HepG2 (cell line): ENCODE measurements around the gene METTL26. TPM values are rescaled to one million over a fixed set of nuclear protein-coding genes. Genes with fewer than 3 reads are reported as not detected.

Experiments
- GPN1 ChIP-seq: sonication (generic); formaldehyde crosslinking; IDR thresholded peaks from 2 replicates; pipeline ENCODE4 v1.5.1; 2020; ENCODE audit warnings: missing genetic modification reagents, borderline replicate concordance
- ZKSCAN1 ChIP-seq: fragments of 150-350 bp; IDR thresholded peaks from 2 replicates; pipeline ENCODE4 v1.6.1; 2014; ENCODE audit warnings: low read length
- ZNF282 ChIP-seq: fragments of 450-650 bp; IDR thresholded peaks from 2 replicates; pipeline ENCODE4 v1.6.1; 2018; ENCODE audit not compliant: partially characterized antibody
- polyA plus RNA-seq, 8 experiments: library from polyadenylated mRNA; depleted of rRNA in 3 of 8; stranded (reverse) in 7 of 8; unstranded in 1 of 8; fragments of >200 nt; fragmentation: Illumina TruSeq in 4 of 8; extraction: Trizol in 4 of 8; gene quantifications; 2 replicates each; pipeline versions ENCODE4 v1.2.1 to v1.2.3, GENCODE V29; 2011 to 2016; ENCODE audit warnings: low read depth in 4 of 8, missing spikeins in 1 of 8, mixed read lengths in 1 of 8; ENCODE audit not compliant: insufficient read depth in 1 of 8
- total RNA-seq, 5 experiments: library from RNA; depleted of rRNA; stranded (reverse); fragments of >200 nt; fragmentation: Illumina TruSeq; extraction: Trizol; gene quantifications; 2 replicates each; pipeline ENCODE4 v1.2.3, GENCODE V29; 2016; ENCODE audit warnings: low read depth in 1 of 5
- TF ChIP-seq, protein P1 (sequence below): sonication (generic); formaldehyde crosslinking; IDR thresholded peaks from 2 replicates; pipeline ENCODE4 v1.4.0; 2020; ENCODE audit warnings: missing genetic modification reagents, borderline replicate concordance
- TF ChIP-seq, protein P2 (sequence below): sonication (generic); formaldehyde crosslinking; IDR thresholded peaks from 2 replicates; pipeline ENCODE4 v1.5.0; 2020; ENCODE audit warnings: missing genetic modification reagents
- TF ChIP-seq, protein P3 (sequence below): conservative IDR thresholded peaks from 2 replicates; pipeline ENCODE4 v1.6.1; 2018; ENCODE audit warnings: missing genetic modification reagents
- TF ChIP-seq, protein P4 (sequence below): sonication (generic); formaldehyde crosslinking; IDR thresholded peaks from 2 replicates; pipeline ENCODE4; 2020; ENCODE audit warnings: missing genetic modification reagents, mild to moderate bottlenecking, borderline replicate concordance
- TF ChIP-seq, protein P5 (sequence below): sonication (generic); formaldehyde crosslinking; IDR thresholded peaks from 2 replicates; pipeline ENCODE4 v1.4.0; 2020; ENCODE audit warnings: missing genetic modification reagents, borderline replicate concordance
- TF ChIP-seq, protein P6 (sequence below): sonication (generic); formaldehyde crosslinking; IDR thresholded peaks from 2 replicates; pipeline ENCODE4 v1.8.0; 2022; ENCODE audit warnings: mild to moderate bottlenecking, missing genetic modification reagents, moderate library complexity
- TF ChIP-seq, protein P7 (sequence below): IDR thresholded peaks from 2 replicates; pipeline ENCODE4 v1.6.1; 2012; ENCODE audit warnings: low read length, improper control_type of control experiment

METTL26 gene
- total and polyA plus RNA-seq, 2 of the 13 experiments (the other 11 are each of a cell fraction or from before 2014, with no cell fraction given), result 65.5 to 70.1 TPM

DNA sequence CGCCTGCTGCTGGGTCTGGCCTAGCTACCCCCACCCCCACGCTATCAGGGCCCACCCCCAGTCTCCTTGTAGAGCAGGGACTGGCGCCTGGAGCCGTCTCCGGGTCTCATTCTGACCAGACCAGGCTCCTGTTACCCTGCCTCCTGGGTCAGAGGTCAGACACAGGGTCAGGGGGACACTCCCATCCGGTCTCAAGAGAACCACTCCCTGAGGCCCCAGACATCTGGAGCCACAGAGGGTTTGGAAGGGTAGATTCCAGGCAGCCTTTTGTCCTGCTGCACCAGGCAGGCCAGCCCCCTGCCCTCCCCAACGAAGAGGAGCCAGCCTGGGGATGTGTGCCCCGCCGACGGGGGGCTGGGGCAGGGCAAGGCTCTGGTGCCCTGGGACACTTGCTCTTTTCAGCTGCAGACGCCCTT lies 6.3 kb downstream of the METTL26 start (continued):
- TF ChIP-seq, protein P1, sequence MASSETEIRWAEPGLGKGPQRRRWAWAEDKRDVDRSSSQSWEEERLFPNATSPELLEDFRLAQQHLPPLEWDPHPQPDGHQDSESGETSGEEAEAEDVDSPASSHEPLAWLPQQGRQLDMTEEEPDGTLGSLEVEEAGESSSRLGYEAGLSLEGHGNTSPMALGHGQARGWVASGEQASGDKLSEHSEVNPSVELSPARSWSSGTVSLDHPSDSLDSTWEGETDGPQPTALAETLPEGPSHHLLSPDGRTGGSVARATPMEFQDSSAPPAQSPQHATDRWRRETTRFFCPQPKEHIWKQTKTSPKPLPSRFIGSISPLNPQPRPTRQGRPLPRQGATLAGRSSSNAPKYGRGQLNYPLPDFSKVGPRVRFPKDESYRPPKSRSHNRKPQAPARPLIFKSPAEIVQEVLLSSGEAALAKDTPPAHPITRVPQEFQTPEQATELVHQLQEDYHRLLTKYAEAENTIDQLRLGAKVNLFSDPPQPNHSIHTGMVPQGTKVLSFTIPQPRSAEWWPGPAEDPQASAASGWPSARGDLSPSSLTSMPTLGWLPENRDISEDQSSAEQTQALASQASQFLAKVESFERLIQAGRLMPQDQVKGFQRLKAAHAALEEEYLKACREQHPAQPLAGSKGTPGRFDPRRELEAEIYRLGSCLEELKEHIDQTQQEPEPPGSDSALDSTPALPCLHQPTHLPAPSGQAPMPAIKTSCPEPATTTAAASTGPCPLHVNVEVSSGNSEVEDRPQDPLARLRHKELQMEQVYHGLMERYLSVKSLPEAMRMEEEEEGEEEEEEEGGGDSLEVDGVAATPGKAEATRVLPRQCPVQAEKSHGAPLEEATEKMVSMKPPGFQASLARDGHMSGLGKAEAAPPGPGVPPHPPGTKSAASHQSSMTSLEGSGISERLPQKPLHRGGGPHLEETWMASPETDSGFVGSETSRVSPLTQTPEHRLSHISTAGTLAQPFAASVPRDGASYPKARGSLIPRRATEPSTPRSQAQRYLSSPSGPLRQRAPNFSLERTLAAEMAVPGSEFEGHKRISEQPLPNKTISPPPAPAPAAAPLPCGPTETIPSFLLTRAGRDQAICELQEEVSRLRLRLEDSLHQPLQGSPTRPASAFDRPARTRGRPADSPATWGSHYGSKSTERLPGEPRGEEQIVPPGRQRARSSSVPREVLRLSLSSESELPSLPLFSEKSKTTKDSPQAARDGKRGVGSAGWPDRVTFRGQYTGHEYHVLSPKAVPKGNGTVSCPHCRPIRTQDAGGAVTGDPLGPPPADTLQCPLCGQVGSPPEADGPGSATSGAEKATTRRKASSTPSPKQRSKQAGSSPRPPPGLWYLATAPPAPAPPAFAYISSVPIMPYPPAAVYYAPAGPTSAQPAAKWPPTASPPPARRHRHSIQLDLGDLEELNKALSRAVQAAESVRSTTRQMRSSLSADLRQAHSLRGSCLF (CRISPR knock-in tag), result no peak
- TF ChIP-seq, protein P2, sequence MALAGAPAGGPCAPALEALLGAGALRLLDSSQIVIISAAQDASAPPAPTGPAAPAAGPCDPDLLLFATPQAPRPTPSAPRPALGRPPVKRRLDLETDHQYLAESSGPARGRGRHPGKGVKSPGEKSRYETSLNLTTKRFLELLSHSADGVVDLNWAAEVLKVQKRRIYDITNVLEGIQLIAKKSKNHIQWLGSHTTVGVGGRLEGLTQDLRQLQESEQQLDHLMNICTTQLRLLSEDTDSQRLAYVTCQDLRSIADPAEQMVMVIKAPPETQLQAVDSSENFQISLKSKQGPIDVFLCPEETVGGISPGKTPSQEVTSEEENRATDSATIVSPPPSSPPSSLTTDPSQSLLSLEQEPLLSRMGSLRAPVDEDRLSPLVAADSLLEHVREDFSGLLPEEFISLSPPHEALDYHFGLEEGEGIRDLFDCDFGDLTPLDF, result no peak
- no peak for TF ChIP-seq ZKSCAN1
- TF ChIP-seq, protein P3, sequence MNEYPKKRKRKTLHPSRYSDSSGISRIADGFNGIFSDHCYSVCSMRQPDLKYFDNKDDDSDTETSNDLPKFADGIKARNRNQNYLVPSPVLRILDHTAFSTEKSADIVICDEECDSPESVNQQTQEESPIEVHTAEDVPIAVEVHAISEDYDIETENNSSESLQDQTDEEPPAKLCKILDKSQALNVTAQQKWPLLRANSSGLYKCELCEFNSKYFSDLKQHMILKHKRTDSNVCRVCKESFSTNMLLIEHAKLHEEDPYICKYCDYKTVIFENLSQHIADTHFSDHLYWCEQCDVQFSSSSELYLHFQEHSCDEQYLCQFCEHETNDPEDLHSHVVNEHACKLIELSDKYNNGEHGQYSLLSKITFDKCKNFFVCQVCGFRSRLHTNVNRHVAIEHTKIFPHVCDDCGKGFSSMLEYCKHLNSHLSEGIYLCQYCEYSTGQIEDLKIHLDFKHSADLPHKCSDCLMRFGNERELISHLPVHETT, result no peak
- TF ChIP-seq, protein P4, sequence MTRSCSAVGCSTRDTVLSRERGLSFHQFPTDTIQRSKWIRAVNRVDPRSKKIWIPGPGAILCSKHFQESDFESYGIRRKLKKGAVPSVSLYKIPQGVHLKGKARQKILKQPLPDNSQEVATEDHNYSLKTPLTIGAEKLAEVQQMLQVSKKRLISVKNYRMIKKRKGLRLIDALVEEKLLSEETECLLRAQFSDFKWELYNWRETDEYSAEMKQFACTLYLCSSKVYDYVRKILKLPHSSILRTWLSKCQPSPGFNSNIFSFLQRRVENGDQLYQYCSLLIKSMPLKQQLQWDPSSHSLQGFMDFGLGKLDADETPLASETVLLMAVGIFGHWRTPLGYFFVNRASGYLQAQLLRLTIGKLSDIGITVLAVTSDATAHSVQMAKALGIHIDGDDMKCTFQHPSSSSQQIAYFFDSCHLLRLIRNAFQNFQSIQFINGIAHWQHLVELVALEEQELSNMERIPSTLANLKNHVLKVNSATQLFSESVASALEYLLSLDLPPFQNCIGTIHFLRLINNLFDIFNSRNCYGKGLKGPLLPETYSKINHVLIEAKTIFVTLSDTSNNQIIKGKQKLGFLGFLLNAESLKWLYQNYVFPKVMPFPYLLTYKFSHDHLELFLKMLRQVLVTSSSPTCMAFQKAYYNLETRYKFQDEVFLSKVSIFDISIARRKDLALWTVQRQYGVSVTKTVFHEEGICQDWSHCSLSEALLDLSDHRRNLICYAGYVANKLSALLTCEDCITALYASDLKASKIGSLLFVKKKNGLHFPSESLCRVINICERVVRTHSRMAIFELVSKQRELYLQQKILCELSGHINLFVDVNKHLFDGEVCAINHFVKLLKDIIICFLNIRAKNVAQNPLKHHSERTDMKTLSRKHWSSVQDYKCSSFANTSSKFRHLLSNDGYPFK, result no peak
- TF ChIP-seq ZNF282, result no peak
- TF ChIP-seq, protein P5, sequence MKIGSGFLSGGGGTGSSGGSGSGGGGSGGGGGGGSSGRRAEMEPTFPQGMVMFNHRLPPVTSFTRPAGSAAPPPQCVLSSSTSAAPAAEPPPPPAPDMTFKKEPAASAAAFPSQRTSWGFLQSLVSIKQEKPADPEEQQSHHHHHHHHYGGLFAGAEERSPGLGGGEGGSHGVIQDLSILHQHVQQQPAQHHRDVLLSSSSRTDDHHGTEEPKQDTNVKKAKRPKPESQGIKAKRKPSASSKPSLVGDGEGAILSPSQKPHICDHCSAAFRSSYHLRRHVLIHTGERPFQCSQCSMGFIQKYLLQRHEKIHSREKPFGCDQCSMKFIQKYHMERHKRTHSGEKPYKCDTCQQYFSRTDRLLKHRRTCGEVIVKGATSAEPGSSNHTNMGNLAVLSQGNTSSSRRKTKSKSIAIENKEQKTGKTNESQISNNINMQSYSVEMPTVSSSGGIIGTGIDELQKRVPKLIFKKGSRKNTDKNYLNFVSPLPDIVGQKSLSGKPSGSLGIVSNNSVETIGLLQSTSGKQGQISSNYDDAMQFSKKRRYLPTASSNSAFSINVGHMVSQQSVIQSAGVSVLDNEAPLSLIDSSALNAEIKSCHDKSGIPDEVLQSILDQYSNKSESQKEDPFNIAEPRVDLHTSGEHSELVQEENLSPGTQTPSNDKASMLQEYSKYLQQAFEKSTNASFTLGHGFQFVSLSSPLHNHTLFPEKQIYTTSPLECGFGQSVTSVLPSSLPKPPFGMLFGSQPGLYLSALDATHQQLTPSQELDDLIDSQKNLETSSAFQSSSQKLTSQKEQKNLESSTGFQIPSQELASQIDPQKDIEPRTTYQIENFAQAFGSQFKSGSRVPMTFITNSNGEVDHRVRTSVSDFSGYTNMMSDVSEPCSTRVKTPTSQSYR (CRISPR knock-in tag), result no peak
- TF ChIP-seq, protein P6, sequence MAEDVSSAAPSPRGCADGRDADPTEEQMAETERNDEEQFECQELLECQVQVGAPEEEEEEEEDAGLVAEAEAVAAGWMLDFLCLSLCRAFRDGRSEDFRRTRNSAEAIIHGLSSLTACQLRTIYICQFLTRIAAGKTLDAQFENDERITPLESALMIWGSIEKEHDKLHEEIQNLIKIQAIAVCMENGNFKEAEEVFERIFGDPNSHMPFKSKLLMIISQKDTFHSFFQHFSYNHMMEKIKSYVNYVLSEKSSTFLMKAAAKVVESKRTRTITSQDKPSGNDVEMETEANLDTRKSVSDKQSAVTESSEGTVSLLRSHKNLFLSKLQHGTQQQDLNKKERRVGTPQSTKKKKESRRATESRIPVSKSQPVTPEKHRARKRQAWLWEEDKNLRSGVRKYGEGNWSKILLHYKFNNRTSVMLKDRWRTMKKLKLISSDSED (CRISPR knock-in tag), result no peak
- TF ChIP-seq GPN1, result no peak
- TF ChIP-seq, protein P7, sequence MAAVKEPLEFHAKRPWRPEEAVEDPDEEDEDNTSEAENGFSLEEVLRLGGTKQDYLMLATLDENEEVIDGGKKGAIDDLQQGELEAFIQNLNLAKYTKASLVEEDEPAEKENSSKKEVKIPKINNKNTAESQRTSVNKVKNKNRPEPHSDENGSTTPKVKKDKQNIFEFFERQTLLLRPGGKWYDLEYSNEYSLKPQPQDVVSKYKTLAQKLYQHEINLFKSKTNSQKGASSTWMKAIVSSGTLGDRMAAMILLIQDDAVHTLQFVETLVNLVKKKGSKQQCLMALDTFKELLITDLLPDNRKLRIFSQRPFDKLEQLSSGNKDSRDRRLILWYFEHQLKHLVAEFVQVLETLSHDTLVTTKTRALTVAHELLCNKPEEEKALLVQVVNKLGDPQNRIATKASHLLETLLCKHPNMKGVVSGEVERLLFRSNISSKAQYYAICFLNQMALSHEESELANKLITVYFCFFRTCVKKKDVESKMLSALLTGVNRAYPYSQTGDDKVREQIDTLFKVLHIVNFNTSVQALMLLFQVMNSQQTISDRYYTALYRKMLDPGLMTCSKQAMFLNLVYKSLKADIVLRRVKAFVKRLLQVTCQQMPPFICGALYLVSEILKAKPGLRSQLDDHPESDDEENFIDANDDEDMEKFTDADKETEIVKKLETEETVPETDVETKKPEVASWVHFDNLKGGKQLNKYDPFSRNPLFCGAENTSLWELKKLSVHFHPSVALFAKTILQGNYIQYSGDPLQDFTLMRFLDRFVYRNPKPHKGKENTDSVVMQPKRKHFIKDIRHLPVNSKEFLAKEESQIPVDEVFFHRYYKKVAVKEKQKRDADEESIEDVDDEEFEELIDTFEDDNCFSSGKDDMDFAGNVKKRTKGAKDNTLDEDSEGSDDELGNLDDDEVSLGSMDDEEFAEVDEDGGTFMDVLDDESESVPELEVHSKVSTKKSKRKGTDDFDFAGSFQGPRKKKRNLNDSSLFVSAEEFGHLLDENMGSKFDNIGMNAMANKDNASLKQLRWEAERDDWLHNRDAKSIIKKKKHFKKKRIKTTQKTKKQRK, result no peak
